Upper lobe of left lung (tissue), 6 donors: Measurements from ENCODE around the gene PHACTR1. TPM values are rescaled to one million over a fixed set of nuclear protein-coding genes. Genes with fewer than 3 reads are reported as not detected.

Experiments
- ATAC-seq, 2 donors: fragments of 200-7000 bp; cut with Tn5 transposase; one replicate each; pipeline ENCODE4 v1.9.1; 2022; ENCODE audit warnings: mild to moderate bottlenecking in 2 of 2, moderate library complexity in 2 of 2; ENCODE audit not compliant: low FRiP score in 2 of 2
- DNase-seq, 2 donors: peaks; one replicate each; pipeline ENCODE4 v3.0.0-alpha.2; 2019 to 2020
- H3K27ac ChIP-seq, 4 donors: fragments of 200-600 bp; sonication (generic); one replicate each; pipeline ENCODE4 v1.5.1; 2016 to 2019
- H3K27me3 ChIP-seq, 4 donors: fragments of 200-600 bp; sonication (generic); one replicate each; pipeline ENCODE4 v1.5.1; 2017 to 2019
- H3K36me3 ChIP-seq, 4 donors: fragments of 200-600 bp; sonication (generic); one replicate each; pipeline ENCODE4 v1.5.1; 2016 to 2019
- H3K4me1 ChIP-seq, 4 donors: fragments of 200-600 bp; sonication (generic); one replicate each; pipeline ENCODE4 v1.5.1; 2018 to 2019
- H3K4me3 ChIP-seq, 4 donors: fragments of 200-600 bp; sonication (generic); one replicate each; pipeline ENCODE4 v1.5.1; 2017 to 2019; ENCODE audit warnings: mild to moderate bottlenecking in 2 of 4, moderate library complexity in 1 of 4
- H3K9me3 ChIP-seq, 4 donors: fragments of 200-600 bp; sonication (generic); one replicate each; pipeline ENCODE4 v1.5.1; 2018 to 2019
- CTCF ChIP-seq, 6 experiments: fragments of 450-650 bp in 4 of 6; fragments of 200-600 bp in 2 of 6; sonication (generic) in 2 of 6; IDR thresholded peaks; one replicate each; pipeline ENCODE4 v1.5.1; 2016 to 2019; ENCODE audit warnings: antibody characterized with exemption in 6 of 6
- EP300 ChIP-seq, 4 donors: sonication (generic); formaldehyde crosslinking; IDR thresholded peaks; one replicate each; pipeline ENCODE4 v1.5.1; 2017; ENCODE audit warnings: antibody characterized with exemption in 4 of 4, control low read depth in 2 of 4
- POLR2A ChIP-seq, 4 donors: fragments of 450-650 bp; IDR thresholded peaks; one replicate each; pipeline ENCODE4 v1.5.1; 2016 to 2017; ENCODE audit warnings: antibody characterized with exemption in 4 of 4, mild to moderate bottlenecking in 2 of 4
- POLR2AphosphoS5 ChIP-seq, 2 donors: sonication (generic); formaldehyde crosslinking; IDR thresholded peaks; one replicate each; pipeline ENCODE4 v1.5.1; 2017; ENCODE audit warnings: antibody characterized with exemption in 2 of 2
- WGBS, 2 donors: methylation state at CpG; one replicate each; pipeline ENCODE4 v1.1.5; 2017 to 2018; 5-methylcytosine and 5-hydroxymethylcytosine counted together
- total RNA-seq, 6 donors: library from RNA; depleted of rRNA in 4 of 6; stranded (reverse); fragments of >200 nt in 4 of 6; gene quantifications; one replicate each; pipeline versions ENCODE4 v1.1.0 to v1.2.1, GENCODE V29; 2016 to 2021
- donor health status: DM: no; HTN: no; CAD: no; lungs with moderate emphysema.
- donor health status: DM: no; HTN: yes; CAD: no; lungs with severe emphysema.

The PHACTR1 gene
- total RNA-seq, 6 donors from 2014 or later = 63.2 to 121 (median 90.9) TPM

- TF ChIP-seq POLR2A (IDR thresholded peaks at IDR 0.05) = no peak
- TF ChIP-seq EP300 (IDR thresholded peaks at IDR 0.05) = no peak
- TF ChIP-seq POLR2AphosphoS5 (IDR thresholded peaks at IDR 0.05) = no peak
- no peak for TF ChIP-seq CTCF (IDR thresholded peaks at IDR 0.05)
- DNase-seq = no peak
- Histone ChIP-seq H3K9me3 (no peaks in the 10 kb centered on the region), H3K36me3 (peaks cover 0 to 37% (median 11%) of the 10 kb centered on the region in 4 donors), H3K27ac (peak overlapping the region in 1 of 4 donors; percentile 8), H3K4me1 (peaks cover 16 to 26% (median 20%) of the 10 kb centered on the region in 4 donors), H3K27me3 (no peaks in the 10 kb centered on the region), H3K4me3 (no peak overlapping the region)
- WGBS, 2 donors = 72 to 89% methylated on average over 9 of the region's 9 CpGs
- no peak for ATAC-seq
Measured at GRCh38 chr6:13300643-13301590, 584.4 kb downstream of the PHACTR1 start.

- DNase-seq = no peak
- H3K27me3 ChIP-seq = no peaks in the 10 kb centered on the region
- WGBS, 2 donors = 74 to 79% methylated on average over 7 of the region's 7 CpGs
- peak in 1 of 2 donors; percentile 7 for ATAC-seq
- peaks cover 16 to 26% (median 20%) of the 10 kb centered on the region in 4 donors for H3K4me1 ChIP-seq
- H3K27ac ChIP-seq = peak overlapping the region; percentile 72 to 86 (median 77)
- TF ChIP-seq POLR2AphosphoS5 (IDR thresholded peaks at IDR 0.05) (no peak), POLR2A (IDR thresholded peaks at IDR 0.05) (no peak), CTCF (IDR thresholded peaks at IDR 0.05) (no peak), EP300 (IDR thresholded peaks at IDR 0.05) (no peak)
- H3K4me3 ChIP-seq = no peak overlapping the region
- H3K36me3 ChIP-seq = peaks cover 0 to 46% (median 13%) of the 10 kb centered on the region in 4 donors
- no peaks in the 10 kb centered on the region for H3K9me3 ChIP-seq
Measured at GRCh38 chr6:13302291-13302690, 585.7 kb downstream of the PHACTR1 start.

- Histone ChIP-seq H3K9me3 (no peaks in the 10 kb centered on the region), H3K4me3 (peak overlapping the region in 3 of 4 donors; percentile 5 to 15 (median 13)), H3K36me3 (peaks cover 0 to 49% (median 13%) of the 10 kb centered on the region in 4 donors), H3K27ac (peak overlapping the region; percentile 72 to 86 (median 78)), H3K4me1 (peaks cover 16 to 26% (median 20%) of the 10 kb centered on the region in 4 donors), H3K27me3 (no peaks in the 10 kb centered on the region)
- TF ChIP-seq POLR2AphosphoS5 (IDR thresholded peaks at IDR 0.05) (peak; percentile 87 to 94), CTCF (IDR thresholded peaks at IDR 0.05) (no peak), EP300 (IDR thresholded peaks at IDR 0.05) (peak; percentile 40 to 99 (median 76))
- WGBS, 2 donors = 38 to 43% methylated on average over 17 of the region's 17 CpGs
- DNase-seq (peak in 1 of 2 donors; percentile 88), ATAC-seq (peak; percentile 89 to 91)
Measured at GRCh38 chr6:13302751-13303667, 586.4 kb downstream of the PHACTR1 start.

- 16 to 25% methylated on average over 7 of the region's 7 CpGs for WGBS, 2 donors
- no peaks in the 10 kb centered on the region for H3K9me3 ChIP-seq
- peak in 1 of 2 donors; percentile 57 for ATAC-seq
Measured at GRCh38 chr6:13303668-13304017, 587.1 kb downstream of the PHACTR1 start.

More at GRCh38 chr6:13303668-13304017, 587.1 kb downstream of the PHACTR1 start:
- H3K27ac ChIP-seq = peak overlapping the region; percentile 49 to 86 (median 76)
- DNase-seq = peak in 1 of 2 donors; percentile 89
- TF ChIP-seq POLR2A (IDR thresholded peaks at IDR 0.05) = no peak
- no peak for TF ChIP-seq EP300 (IDR thresholded peaks at IDR 0.05)
- TF ChIP-seq POLR2AphosphoS5 (IDR thresholded peaks at IDR 0.05) = no peak
- TF ChIP-seq CTCF (IDR thresholded peaks at IDR 0.05) = no peak
- peaks cover 0 to 51% (median 16%) of the 10 kb centered on the region in 4 donors for H3K36me3 ChIP-seq
- no peaks in the 10 kb centered on the region for H3K27me3 ChIP-seq
- H3K4me3 ChIP-seq = peak overlapping the region in 3 of 4 donors; percentile 5 to 15 (median 13)
- H3K4me1 ChIP-seq = peaks cover 16 to 26% (median 20%) of the 10 kb centered on the region in 4 donors
